DOHH2 (cell line): ENCODE measurements around the gene ZMIZ1.

Experiments used
- EZH2phosphoT487 ChIP-seq: fragments of 200-600 bp; sonication (generic); IDR thresholded peaks from 2 replicates; pipeline ENCODE4 v1.6.1; 2017; ENCODE audit warnings: borderline replicate concordance, mild to moderate bottlenecking, antibody characterized with exemption, low read length, moderate library complexity, mixed read lengths
- TF ChIP-seq, protein P1 (sequence below): fragments of 200-600 bp; sonication (generic); IDR thresholded peaks from one replicate; pipeline ENCODE4 v1.5.1; 2014; ENCODE audit warnings: antibody characterized with exemption, mild to moderate bottlenecking, low read depth, low read length; ENCODE audit not compliant: poor library complexity, severe bottlenecking

- TF ChIP-seq, protein P1, sequence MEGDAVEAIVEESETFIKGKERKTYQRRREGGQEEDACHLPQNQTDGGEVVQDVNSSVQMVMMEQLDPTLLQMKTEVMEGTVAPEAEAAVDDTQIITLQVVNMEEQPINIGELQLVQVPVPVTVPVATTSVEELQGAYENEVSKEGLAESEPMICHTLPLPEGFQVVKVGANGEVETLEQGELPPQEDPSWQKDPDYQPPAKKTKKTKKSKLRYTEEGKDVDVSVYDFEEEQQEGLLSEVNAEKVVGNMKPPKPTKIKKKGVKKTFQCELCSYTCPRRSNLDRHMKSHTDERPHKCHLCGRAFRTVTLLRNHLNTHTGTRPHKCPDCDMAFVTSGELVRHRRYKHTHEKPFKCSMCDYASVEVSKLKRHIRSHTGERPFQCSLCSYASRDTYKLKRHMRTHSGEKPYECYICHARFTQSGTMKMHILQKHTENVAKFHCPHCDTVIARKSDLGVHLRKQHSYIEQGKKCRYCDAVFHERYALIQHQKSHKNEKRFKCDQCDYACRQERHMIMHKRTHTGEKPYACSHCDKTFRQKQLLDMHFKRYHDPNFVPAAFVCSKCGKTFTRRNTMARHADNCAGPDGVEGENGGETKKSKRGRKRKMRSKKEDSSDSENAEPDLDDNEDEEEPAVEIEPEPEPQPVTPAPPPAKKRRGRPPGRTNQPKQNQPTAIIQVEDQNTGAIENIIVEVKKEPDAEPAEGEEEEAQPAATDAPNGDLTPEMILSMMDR = no peak
- TF ChIP-seq EZH2phosphoT487 = no peak
Measured at GRCh38 chr10:79296431-79296830, 227.7 kb downstream of the ZMIZ1 start.
